WTC11 (cell line): ENCODE measurements around the gene STAT1.

Experiments used
- AR ChIP-seq: fragments of 250-450 bp; sonication (Bioruptor Pico); IDR thresholded peaks from 2 replicates; pipeline ENCODE4 v1.9.0; 2021; ENCODE audit warnings: mild to moderate bottlenecking
- CTCF ChIP-seq: fragments of 200-600 bp; IDR thresholded peaks from 2 replicates; pipeline ENCODE4 v1.8.0; 2022; ENCODE audit warnings: antibody characterized with exemption
- KAT7 ChIP-seq: sonication (generic); formaldehyde crosslinking; IDR thresholded peaks from 2 replicates; pipeline ENCODE4 v1.8.1; 2023; ENCODE audit warnings: missing genetic modification reagents, mild to moderate bottlenecking, borderline replicate concordance
- NFE2L1 ChIP-seq: sonication (generic); formaldehyde crosslinking; IDR thresholded peaks from 2 replicates; pipeline ENCODE4 v1.8.1; 2023; ENCODE audit warnings: missing genetic modification reagents

DNA sequence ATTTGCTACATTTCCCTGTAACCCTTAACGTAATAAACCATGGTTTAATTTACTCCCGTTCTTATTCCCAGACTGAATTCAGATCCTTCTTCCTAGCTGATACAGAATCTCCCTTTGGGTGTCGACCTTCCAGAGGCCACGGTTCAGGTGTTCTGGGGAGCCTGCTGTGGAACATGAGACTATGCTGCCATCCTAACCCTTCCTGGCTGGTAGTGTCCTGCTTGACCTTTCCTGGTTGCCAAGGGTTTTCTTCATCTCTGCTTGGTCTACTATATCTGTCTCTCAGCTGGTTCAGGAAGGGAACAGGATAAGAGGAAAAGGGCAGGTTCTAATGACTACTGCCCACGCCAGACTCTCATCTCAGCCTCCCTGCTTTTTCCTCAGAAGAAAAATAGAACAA is 36.5 kb downstream of the STAT1 start:
- TF ChIP-seq KAT7 (CRISPR knock-in tag) (no peak), CTCF (no peak), AR (CRISPR knock-in tag) (no peak), NFE2L1 (CRISPR knock-in tag) (no peak)
